ENCODE data around the gene STXBP2. TPM values are rescaled to one million over a fixed set of nuclear protein-coding genes. Genes with fewer than 3 reads are reported as not detected.
A peak's percentile ranks its signal among the peaks of the same experiment; 100 is the strongest.

STXBP2 gene
- polyA plus RNA-seq, 4 donors: 11.6 to 84.1 (median 63.4) TPM

DNA sequence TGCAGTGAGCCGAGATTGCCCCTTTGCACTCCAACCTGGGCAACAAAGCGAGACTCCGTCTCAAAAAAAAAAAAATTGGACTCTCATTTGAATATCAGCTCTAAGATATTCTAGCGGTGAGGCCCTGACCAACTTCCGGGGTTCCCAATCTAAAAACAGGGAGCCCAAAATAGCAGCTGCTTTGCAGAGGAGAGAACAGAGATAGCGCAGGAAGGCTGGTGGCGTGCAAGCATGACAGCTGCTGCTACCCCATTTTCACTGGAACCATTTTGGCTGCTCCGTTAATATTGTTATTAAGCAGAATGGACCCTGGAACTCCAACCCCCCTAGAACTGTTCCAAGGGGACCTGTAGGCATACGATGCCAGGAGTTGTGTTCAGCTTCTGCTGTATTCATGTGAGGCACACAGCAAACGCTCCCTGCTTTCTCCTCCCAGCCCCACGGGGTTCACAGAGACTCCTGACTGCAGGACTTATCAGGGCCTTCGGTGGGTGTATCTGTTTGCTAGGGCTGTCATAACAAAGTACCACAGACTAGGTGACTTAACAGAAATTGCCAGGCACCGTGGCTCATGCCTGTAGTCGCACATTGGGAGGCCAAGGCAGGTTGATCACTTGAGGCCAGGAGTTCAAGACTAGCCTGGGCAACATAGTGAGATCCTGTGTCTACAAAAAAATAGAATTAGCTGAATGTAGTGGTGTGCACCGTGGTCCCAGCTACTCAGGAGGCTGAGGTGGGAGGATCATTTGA is 11.5 kb downstream of the STXBP2 start:
- no peak for DNase-seq (ENCODE audit: low read depth in 4 of 4, low spot score in 3 of 4)

DNA sequence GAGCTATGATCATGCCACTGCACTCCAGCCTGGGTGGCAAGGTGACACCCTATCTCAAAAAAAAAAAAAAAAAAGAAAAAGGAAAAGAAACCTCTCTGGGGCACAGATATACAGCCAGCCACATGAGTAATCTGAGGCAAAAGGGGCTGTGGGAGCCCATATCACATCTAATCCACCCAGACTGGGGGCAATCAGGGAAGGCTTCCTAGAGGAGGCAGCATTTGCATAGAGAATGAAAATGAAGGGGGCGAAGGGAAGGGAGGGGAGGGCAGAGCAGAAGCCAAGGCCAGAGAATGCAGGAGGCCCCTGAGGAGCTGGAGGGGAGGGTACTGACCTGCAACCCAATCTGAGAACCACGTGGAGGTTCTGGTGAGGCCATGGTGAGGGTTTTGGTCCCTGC is 13.2 kb downstream of the STXBP2 start:
- no peak for DNase-seq (ENCODE audit: low read depth in 4 of 4, low spot score in 3 of 4)

DNA sequence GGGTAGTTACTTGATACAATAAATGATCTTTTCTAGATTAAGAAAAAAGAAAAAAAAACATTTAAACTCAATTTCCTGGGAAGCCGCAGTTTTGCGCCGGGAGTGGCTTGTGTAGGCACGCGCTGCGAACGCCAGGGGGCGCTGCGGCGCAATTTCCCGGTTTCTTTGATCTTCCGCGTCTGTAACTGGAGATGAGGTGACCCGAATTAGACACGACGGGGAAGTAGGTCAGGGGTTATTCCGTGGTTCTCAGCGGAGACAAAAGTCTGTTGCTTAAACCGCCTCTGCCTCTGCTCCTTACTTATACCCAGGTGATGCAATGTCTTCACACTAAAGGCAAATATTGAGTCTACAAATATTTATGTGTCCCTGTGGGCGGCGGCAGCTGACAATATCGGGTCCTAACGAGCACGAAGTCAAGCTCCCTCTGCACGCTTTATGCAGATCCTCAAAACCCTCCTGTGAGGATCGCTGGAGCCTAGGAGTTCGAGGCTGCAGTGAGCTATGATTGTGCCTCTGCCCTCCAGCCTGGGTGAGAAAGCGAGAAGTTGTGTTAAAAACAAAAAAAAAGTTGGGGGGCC is 15.2 kb downstream of the STXBP2 start:
- peak; percentile 43 to 71 (median 60) for DNase-seq (ENCODE audit: low read depth in 4 of 4, low spot score in 3 of 4)

DNA sequence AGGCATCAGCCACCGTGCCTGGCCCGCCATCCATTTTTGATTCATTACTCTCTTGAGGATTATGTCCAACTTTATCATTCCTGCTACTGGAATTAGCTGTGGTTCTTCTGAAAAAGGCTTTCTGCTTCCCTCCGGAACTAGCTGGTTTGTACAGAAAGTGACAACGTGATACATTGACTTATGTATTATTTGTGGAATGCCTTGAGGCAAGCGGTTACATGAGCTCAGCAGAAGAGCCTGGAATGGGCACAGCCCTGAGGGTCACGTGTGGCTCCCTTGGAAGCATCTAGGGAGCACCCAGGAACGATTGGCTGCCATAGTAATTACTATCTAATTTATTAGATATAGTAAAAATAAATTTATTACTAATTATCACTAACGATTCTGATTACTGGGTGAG is 17.5 kb downstream of the STXBP2 start:
- DNase-seq (ENCODE audit: low read depth in 4 of 4, low spot score in 3 of 4): no peak

DNA sequence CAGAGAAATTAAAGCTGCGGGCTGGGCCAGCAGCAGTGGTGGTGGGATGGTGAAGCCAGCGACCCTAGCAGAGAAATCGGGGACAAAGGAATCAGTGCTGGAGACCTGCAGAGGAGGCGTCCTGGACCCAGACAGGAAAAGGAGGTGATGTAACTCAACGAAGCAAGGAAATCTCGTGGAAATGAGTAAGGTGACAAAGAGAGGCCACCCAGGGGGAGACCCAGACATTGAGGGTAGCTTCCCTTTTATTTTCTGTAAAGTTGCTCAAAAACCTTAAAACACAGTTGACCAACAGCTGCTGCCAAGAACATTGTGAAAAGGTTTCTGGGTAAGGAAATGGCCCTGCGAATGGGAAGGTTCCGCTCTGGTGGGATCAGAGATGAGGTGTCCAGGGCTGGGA is 18.7 kb downstream of the STXBP2 start:
- DNase-seq (ENCODE audit: low read depth in 4 of 4, low spot score in 3 of 4): no peak

DNA sequence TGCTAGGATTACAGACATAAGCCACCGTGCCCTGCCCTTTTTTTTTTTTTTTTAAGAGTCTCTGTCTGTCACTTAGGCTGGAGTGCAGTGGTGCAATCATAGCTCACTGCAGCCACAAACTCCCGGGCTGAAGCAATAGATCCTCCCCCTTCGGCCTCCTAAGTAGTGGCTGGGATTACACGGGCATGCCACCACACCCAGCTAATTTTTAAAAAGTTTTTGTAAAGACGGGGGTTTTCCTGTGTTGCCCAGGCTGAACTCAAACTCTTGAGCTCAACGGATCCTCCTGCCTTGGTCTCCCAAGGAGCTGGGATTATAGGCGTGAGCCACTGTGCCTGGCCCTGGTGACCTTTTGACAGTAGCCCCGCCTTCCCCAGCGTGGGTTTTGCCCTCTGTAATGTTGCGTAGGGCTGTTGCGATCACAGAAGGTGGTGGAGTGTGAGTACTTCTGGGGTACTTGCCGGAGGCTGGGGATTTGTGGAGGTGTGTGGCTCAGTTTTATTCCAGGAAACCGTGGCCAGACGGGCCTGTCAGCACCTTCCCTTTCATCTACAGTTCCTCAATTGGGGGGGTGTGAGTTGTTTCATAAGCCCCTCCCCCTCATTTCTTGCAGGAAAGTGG is 20.3 kb downstream of the STXBP2 start:
- no peak for DNase-seq (ENCODE audit: low read depth in 4 of 4, low spot score in 3 of 4)

DNA sequence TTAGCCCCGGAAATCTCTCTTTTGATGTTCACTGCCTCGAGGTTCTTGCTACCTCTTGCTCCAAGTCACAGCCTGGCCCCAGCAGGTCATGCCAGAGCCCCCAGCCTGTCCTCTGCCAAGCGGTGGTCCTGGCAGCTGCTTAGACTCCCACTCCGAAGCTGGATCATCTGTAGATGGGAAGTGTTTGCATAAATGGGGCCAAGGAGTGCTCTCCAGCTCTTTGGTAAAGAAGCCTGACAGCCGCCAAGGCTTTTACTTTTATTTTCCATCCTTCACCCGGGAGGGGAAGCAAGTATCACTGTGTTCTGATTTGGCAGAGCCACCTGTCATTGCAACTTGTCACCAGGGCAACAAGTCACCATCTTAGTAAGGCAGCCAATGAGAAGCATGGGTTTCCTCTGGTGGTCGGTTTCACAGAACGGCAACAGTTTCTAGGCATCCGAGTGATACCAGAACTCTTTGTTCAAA is 21.3 kb downstream of the STXBP2 start:
- no peak for DNase-seq (ENCODE audit: low read depth in 4 of 4, low spot score in 3 of 4)

DNA sequence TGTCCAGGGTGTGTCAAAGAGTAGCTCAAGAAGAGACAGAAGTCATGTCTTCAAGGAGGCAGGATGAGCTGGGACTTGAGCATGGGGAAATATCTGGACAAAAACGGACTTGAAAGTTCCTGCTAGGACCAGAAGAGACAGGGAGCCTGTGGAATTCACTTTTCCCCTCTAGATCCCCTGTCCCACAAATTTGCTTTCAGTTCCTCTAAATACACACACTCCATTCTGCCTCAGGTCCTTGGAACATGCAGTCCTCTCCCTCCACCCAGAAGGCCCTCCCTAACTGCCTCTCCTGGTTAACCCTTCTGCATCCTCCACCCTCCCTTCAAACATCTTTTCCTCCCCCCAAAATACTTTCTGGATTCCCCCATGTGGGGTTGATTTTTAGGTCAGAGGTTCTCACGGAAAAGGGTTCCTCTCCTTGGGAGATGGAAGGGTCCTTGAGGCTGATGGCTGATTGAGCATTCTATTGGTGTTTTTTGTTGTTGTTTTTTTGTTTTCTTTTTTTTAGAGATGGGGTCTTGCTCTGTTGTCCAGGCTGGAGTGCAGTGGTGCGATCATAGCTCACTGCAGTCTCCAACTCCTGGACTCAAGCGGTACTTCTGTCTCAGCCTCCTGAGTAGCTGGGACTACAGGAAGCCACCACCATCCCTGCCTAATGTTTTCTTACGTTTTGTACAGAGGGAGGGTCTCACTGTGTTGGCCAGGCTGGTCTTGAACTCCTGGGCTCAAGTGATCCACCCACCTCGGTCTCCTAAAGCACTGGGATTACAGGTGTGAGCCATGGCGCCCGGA is 25.0 kb downstream of the STXBP2 start:
- DNase-seq (ENCODE audit: low read depth in 4 of 4, low spot score in 3 of 4): no peak

DNA sequence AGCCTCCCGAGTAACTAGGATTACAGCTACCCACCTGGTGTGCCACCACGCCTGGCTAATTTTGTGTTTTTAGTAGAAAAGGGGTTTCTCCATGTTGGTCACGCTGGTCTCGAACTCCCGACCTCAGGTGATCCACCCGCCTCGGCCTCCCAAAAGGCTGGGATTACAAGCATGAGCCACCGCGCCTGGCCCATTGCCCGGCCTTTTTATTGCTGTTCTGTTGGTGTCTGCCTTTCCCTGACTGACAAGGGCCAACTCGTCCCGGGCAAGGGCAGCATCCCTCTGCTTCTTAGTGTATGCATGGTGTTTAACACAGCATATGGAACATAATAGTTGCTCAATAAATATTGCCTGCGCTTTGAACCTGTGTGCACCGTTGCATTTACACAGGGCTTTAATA is 25.7 kb downstream of the STXBP2 start:
- no peak for DNase-seq (ENCODE audit: low read depth in 4 of 4, low spot score in 3 of 4)

DNA sequence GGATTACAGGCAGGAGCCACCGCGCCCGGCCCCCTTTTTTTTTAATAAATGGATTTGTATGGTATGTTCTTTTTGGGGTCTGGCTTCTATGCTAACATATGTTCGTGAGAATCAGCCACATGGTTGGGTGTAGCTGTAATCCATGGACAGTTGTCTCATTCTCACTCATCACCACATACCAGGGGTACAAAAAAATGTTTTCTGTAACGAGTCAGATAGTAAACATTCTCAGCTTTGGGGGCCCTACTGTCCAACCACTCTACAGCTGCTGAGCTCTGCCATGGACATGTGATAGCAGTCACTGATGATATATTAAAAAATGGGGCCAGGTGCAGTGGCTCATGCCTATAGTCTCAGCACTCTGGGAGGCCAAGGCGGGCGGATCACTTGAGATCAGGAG is 26.8 kb downstream of the STXBP2 start:
- no peak for DNase-seq (ENCODE audit: low read depth in 4 of 4, low spot score in 3 of 4)

DNA sequence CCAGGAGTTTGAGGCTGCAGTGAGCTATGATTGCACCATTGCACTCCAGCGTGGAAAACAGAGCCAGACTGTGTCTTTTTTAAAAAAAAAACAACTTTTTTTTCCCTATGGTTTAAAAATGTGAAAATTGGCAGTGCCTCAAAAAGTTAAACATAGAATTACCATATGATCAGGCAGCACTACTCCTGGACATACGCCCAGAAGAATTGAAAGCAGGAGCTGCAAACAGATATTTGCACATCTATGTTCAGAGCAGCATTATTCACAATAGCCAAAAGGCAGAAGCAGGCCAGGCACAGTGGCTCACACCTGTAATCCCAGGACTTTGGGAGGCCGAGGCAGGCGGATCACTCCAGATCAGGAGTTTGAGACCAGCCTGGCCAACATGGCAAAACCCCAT is 28.2 kb downstream of the STXBP2 start:
- DNase-seq (ENCODE audit: low read depth in 4 of 4, low spot score in 3 of 4): no peak

DNA sequence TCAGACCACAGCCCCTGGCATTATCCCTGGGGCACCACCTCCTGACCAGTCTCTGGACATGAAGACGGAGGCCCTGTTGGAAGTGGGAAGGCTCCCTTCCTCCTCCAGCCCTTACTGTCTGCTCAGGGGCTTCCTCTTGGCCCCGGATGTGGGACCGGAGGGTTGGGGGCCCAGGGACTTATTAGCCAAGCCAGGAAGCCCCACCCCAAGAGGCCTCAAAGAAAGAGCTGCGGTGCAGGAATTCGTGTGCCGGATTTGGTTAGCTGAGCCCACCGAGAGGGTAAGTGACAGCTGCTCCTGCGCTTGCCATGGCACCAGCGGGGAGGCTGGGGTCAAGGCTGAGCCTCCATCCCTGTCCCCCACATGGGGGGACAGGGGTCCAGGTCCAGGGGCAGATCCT is 31.9 kb downstream of the STXBP2 start, which contains the start of gene RETN:
Gene RETN (plus strand): TSS at position 208 of the 400 bp plus-strand sequence. CDS start 278 bp downstream, outside the sequence.
- DNase-seq (ENCODE audit: low read depth in 4 of 4, low spot score in 3 of 4): no peak

DNA sequence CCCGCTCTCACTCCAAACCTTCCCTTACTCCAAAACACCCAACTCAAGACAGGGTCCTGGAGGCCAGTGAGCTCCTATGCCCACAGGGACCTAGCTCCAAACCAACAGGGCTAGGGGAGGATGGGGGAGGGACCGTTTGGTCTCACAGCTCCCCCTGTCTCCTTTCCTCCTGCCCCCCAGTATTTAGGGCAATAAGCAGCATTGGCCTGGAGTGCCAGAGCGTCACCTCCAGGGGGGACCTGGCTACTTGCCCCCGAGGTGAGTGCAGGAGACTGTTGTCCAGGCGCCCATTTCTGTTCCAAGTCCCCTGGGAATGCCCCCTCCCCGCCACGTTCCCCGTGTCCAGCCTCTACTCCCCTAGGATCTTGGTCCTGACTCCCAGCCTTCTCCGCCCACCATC is 32.7 kb downstream of the STXBP2 start:
- DNase-seq (ENCODE audit: low read depth in 4 of 4, low spot score in 3 of 4): no peak

DNA sequence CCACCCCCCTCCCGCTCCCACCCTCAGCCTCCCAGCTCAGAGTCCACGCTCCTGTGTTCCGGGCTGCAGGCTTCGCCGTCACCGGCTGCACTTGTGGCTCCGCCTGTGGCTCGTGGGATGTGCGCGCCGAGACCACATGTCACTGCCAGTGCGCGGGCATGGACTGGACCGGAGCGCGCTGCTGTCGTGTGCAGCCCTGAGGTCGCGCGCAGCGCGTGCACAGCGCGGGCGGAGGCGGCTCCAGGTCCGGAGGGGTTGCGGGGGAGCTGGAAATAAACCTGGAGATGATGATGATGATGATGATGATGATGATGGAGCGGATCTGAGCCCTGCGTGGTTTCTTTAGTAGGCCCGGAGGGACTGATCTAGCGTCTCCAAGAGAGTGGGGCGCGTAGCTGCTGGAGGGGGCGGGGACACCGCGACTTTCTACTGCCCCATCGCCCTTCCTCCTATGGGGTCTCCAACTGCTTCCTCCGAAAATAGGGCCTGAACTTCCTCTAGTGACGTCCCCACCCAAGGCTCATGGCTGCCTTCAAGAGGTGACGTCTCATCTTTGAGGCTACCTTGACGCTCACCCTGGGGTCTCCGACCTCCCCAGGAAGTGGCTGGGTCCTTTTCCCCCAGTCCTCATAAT is 33.4 kb downstream of the STXBP2 start:
- no peak for DNase-seq (ENCODE audit: low read depth in 4 of 4, low spot score in 3 of 4)

DNA sequence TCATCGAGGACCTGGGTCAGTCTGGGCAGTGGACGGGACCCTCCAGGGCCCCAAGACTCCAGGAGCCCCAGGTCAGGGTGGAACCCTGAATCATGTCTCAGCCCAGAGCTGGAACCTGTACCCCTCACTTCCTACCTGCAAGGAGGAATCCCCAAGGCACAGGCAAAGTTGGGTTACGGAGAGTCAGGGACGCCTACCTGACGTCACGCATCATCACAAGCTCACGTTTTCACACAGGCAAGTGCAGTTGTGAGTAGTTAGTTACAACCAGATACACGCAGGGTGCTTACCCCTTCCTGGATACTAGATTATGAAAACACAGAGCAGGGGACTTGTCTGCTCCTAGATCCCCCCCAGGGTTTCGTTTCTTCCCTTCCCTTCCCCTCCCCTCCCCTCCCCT is 33.9 kb downstream of the STXBP2 start:
- DNase-seq (ENCODE audit: low read depth in 4 of 4, low spot score in 3 of 4): no peak

DNA sequence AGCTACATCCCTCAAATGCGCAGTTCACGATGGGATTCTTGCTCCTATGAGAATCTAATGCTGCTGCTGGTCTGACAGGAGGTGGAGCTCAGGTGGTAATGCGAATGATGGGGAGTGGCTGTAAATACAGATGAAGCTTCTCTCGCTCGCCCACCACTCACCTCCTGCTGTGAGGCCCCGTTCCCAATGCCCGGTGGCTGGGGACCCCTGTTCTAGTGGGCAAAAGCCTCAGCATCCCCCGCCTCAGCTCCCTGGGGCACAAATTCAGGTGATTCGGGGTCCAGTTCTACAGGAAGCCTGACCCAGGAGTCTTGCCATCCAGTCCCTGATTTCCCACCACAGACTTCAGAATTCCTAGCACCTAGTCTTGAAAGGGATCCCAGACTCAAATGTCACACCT is 35.6 kb downstream of the STXBP2 start:
- DNase-seq (ENCODE audit: low read depth in 4 of 4, low spot score in 3 of 4): no peak

DNA sequence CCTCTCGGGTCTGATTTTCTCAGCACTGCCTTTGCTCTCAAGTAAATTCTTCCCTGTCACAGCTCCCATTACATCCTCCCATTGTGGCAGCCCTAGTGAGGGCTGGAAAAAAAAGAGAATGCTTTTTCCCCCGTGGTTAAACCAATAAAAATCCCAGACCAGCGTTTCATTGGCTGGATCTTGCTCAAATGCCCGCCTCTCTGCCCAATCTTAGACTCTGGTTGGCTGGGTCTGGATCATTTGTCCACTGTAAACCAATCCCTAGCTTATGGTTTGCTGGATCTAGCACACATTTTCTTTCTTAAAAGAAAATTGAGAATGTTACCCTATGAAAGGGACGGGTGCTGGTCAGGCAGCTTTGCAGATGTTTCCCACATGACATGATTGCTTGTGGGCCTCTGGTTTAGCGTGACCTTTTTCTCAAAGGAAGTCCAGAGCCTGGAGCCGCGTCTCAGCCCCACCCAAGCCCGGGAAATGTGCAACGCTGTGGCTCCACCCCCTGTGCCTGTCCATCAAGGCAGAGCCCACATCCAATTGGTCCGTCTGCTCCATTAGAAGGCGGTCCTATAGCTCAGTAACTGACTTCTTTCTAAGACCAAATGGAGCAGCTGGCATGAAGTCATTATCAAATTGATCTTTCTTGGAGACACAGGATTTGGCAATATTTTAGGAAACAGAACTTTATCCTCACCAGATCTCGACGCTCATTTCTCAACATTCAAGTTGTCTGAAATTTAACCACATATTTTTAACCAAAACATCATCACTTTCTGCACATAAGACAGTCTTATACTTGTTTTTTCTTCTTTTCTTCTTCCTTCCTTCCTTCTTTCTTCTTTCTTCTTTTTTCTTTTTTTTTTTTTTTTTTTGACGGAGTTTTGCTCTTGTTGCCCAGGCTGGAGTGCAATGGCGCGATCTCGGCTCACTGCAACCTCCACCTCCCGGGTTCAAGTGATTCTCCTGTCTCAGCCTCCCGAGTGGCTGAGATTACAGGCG is 37.4 kb downstream of the STXBP2 start:
- no peak for DNase-seq (ENCODE audit: low read depth in 4 of 4, low spot score in 3 of 4)

DNA sequence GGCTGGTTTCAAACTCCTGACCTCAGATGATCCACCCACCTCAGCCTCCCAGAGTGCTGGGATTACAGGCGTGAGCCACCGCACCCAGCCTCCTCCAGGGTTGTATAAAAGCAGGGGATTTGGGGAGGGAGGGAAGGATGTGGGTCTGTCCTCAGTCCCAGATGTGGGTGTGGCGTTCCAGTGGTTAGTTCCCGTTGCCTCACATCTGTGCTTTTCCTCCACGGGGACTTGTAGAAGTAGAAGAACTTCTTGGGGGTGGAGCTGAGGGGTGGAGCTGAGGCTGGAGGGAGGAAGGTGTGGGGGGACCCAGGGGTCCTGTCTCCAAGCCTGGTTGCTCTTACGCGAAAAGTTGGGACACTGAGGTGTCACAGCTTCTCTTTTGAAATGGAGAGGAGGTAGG is 39.5 kb downstream of the STXBP2 start:
- DNase-seq (ENCODE audit: low read depth in 4 of 4, low spot score in 3 of 4): no peak

DNA sequence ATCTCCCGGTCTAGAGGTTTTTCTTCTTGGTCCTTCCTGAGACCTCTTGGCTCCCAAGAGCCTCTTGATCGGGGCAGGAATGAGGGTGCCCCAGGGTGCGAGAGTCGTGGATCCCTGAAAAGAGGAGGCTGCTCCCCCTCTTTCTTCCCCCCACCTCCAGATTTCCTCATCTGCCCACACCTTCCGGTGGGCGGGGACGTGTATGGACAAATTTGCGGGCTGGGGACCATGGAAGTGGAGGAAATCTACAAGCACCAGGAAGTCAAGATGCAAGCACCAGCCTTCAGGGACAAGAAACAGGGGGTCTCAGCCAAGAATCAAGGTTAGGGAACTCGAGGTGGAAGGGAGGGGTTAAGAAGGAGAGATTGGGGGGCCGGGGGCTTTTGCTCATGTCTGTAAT is 39.9 kb downstream of the STXBP2 start, which contains the start of gene MCEMP1:
Gene MCEMP1 (plus strand): TSS at position 237 of the 400 bp plus-strand sequence. CDS start 31 bp downstream, at position 268.
- no peak for DNase-seq (ENCODE audit: low read depth in 4 of 4, low spot score in 3 of 4)
